H9 (cell line): ENCODE data around the gene PGF. TPM values are rescaled to one million over a fixed set of nuclear protein-coding genes. Genes with fewer than 3 reads are reported as not detected.

Experiments
- DNase-seq: peaks from one replicate; pipeline ENCODE4 v3.0.0-alpha.2; 2017
- H2AFZ ChIP-seq: one replicate; pipeline ENCODE4 v1.6.1; 2013; ENCODE audit warnings: mild to moderate bottlenecking, low read length, control low read depth, moderate library complexity
- H2AK5ac ChIP-seq: 2 replicates; pipeline ENCODE4 v1.6.1; 2013; ENCODE audit warnings: low read length, control low read depth, mixed read lengths; ENCODE audit not compliant: insufficient read length
- H2BK120ac ChIP-seq: one replicate; pipeline ENCODE4 v1.6.1; 2013; ENCODE audit warnings: low read depth, mild to moderate bottlenecking, low read length, control low read depth, inconsistent platforms; ENCODE audit not compliant: poor library complexity, severe bottlenecking
- H2BK12ac ChIP-seq: 2 replicates; pipeline ENCODE4 v1.6.1; 2013; ENCODE audit warnings: low read length, control low read depth, mixed read lengths, low read depth; ENCODE audit not compliant: insufficient read length
- H2BK15ac ChIP-seq: 2 replicates; pipeline ENCODE4 v1.6.1; 2013; ENCODE audit warnings: low read depth, low read length, control low read depth
- H2BK20ac ChIP-seq: one replicate; pipeline ENCODE4 v1.6.1; 2013; ENCODE audit warnings: low read depth, mild to moderate bottlenecking, low read length, control low read depth, inconsistent platforms; ENCODE audit not compliant: poor library complexity, severe bottlenecking
- H2BK5ac ChIP-seq: 2 replicates; pipeline ENCODE4 v1.6.1; 2013; ENCODE audit warnings: low read length, control low read depth, mixed read lengths; ENCODE audit not compliant: insufficient read length
- H3K14ac ChIP-seq: 2 replicates; pipeline ENCODE4 v1.6.1; 2013; ENCODE audit warnings: low read length, control low read depth; ENCODE audit not compliant: insufficient read depth
- H3K18ac ChIP-seq: 2 replicates; pipeline ENCODE4 v1.6.1; 2013; ENCODE audit warnings: low read depth, mild to moderate bottlenecking, mixed read lengths, low read length, control low read depth; ENCODE audit not compliant: insufficient read length
- H3K23ac ChIP-seq: 2 replicates; pipeline ENCODE4 v1.6.1; 2013; ENCODE audit warnings: low read length, control low read depth, mixed read lengths, low read depth; ENCODE audit not compliant: insufficient read length
- H3K23me2 ChIP-seq: 2 replicates; pipeline ENCODE4 v1.6.1; 2013; ENCODE audit warnings: low read depth, mild to moderate bottlenecking, mixed read lengths, low read length, control low read depth; ENCODE audit not compliant: insufficient read length, poor library complexity, severe bottlenecking
- H3K27ac ChIP-seq: 2 replicates; pipeline ENCODE4 v1.5.1; 2013; ENCODE audit warnings: low read length, control low read depth, mixed read lengths, low read depth; ENCODE audit not compliant: insufficient read length
- H3K27me3 ChIP-seq: 2 replicates; pipeline ENCODE4 v1.6.1; 2013; ENCODE audit warnings: low read length, control low read depth, inconsistent platforms; ENCODE audit not compliant: insufficient read depth
- H3K4ac ChIP-seq: 2 replicates; pipeline ENCODE4 v1.6.1; 2013; ENCODE audit warnings: low read depth, mild to moderate bottlenecking, control low read depth, inconsistent platforms, low read length, moderate library complexity
- H3K4me1 ChIP-seq: 2 replicates; pipeline ENCODE4 v1.6.1; 2013; ENCODE audit warnings: low read length, control low read depth, inconsistent platforms; ENCODE audit not compliant: insufficient read depth
- H3K4me2 ChIP-seq: 2 replicates; pipeline ENCODE4 v1.6.1; 2013; ENCODE audit warnings: low read length, control low read depth, mixed read lengths; ENCODE audit not compliant: insufficient read length, insufficient read depth
- H3K56ac ChIP-seq: 2 replicates; pipeline ENCODE4 v1.6.1; 2013; ENCODE audit warnings: low read depth, mild to moderate bottlenecking, mixed read lengths, low read length, control low read depth; ENCODE audit not compliant: insufficient read length
- H3K79me1 ChIP-seq: 2 replicates; pipeline ENCODE4 v1.6.1; 2013; ENCODE audit warnings: low read depth, mild to moderate bottlenecking, moderate library complexity, low read length, control low read depth, inconsistent platforms; ENCODE audit not compliant: insufficient read depth, poor library complexity, severe bottlenecking
- H3K79me2 ChIP-seq: 2 replicates; pipeline ENCODE4 v1.6.1; 2013; ENCODE audit warnings: low read length, control low read depth, inconsistent platforms; ENCODE audit not compliant: insufficient read depth
- H3K9ac ChIP-seq: 2 replicates; pipeline ENCODE4 v1.6.1; 2013; ENCODE audit warnings: low read length, control low read depth, mixed read lengths; ENCODE audit not compliant: insufficient read length; ENCODE audit errors: extremely low read depth
- H3K9me3 ChIP-seq: one replicate; pipeline ENCODE4 v1.6.1; 2013; ENCODE audit warnings: low read depth, low read length, inconsistent platforms; ENCODE audit not compliant: control insufficient read depth
- H3T11ph ChIP-seq: one replicate; pipeline ENCODE4 v1.6.1; 2013; ENCODE audit warnings: mild to moderate bottlenecking, low read length, control low read depth, inconsistent platforms
- H4K20me1 ChIP-seq: one replicate; pipeline ENCODE4 v1.6.1; 2013; ENCODE audit not compliant: control insufficient read depth, insufficient read length, insufficient read depth
- H4K5ac ChIP-seq: 2 replicates; pipeline ENCODE4 v1.6.1; 2013; ENCODE audit warnings: low read depth, mild to moderate bottlenecking, mixed read lengths, low read length, control low read depth; ENCODE audit not compliant: insufficient read length
- H4K8ac ChIP-seq: replicated peaks from 2 replicates; pipeline ENCODE4 v1.6.1; 2013; ENCODE audit warnings: low read length, control low read depth, mixed read lengths, low read depth; ENCODE audit not compliant: insufficient read length
- H4K91ac ChIP-seq: 2 replicates; pipeline ENCODE4 v1.6.1; 2013; ENCODE audit warnings: low read depth, mild to moderate bottlenecking, moderate library complexity, mixed read lengths, low read length, control low read depth; ENCODE audit not compliant: insufficient read length
- H3K27ac Mint-ChIP-seq, 3 experiments: 2 replicates in 2 of 3; 3 replicates in 1 of 3; pipeline ENCODE4 v1.8.0; 2020 to 2021; ENCODE audit warnings: mixed read lengths in 3 of 3, mild to moderate bottlenecking in 1 of 3, moderate library complexity in 1 of 3
- H3K27me3 Mint-ChIP-seq: 2 replicates; pipeline ENCODE4 v1.8.0; 2021; ENCODE audit warnings: low read depth, mild to moderate bottlenecking, moderate library complexity, mixed read lengths
- H3K36me3 Mint-ChIP-seq, 3 experiments: 2 replicates in 2 of 3; 3 replicates in 1 of 3; pipeline ENCODE4 v1.8.0; 2020 to 2021; ENCODE audit warnings: low read depth in 3 of 3, mixed read lengths in 3 of 3; ENCODE audit not compliant: insufficient read depth in 1 of 3
- H3K4me1 Mint-ChIP-seq, 2 experiments: 2 replicates each; pipeline ENCODE4 v1.8.0; 2020; ENCODE audit warnings: mixed read lengths in 2 of 2
- H3K4me3 Mint-ChIP-seq, 2 experiments: 2 replicates in 1 of 2; 3 replicates in 1 of 2; pipeline ENCODE4 v1.8.0; 2020 to 2021; ENCODE audit warnings: mild to moderate bottlenecking in 2 of 2, mixed read lengths in 2 of 2, moderate library complexity in 1 of 2
- H3K9me3 Mint-ChIP-seq, 2 experiments: 2 replicates in 1 of 2; 3 replicates in 1 of 2; pipeline ENCODE4 v1.8.0; 2020; ENCODE audit warnings: mild to moderate bottlenecking in 2 of 2, mixed read lengths in 2 of 2, moderate library complexity in 1 of 2
- WGBS: extraction: QIAGEN DNeasy Blood & Tissue Kit; methylation state at CpG from one replicate; pipeline ENCODE4 v1.1.7; 2013; ENCODE audit warnings: missing lambda C conversion rate, low lambda C conversion rate, mixed read lengths; ENCODE audit not compliant: insufficient read length; ENCODE audit errors: extremely low coverage; 5-methylcytosine and 5-hydroxymethylcytosine counted together
- total RNA-seq: library from RNA; stranded (reverse); gene quantifications from 2 replicates; pipeline ENCODE4 v1.2.1, GENCODE V29; 2021
- TF ChIP-seq, protein P1 (sequence below): fragments of 200-600 bp; sonication (generic); conservative IDR thresholded peaks from 3 replicates; pipeline ENCODE4 v1.8.0; 2021; ENCODE audit warnings: antibody characterized with exemption, mild to moderate bottlenecking

PGF gene
- total RNA-seq, 1 experiment from 2014 or later: 2.3 TPM

DNA sequence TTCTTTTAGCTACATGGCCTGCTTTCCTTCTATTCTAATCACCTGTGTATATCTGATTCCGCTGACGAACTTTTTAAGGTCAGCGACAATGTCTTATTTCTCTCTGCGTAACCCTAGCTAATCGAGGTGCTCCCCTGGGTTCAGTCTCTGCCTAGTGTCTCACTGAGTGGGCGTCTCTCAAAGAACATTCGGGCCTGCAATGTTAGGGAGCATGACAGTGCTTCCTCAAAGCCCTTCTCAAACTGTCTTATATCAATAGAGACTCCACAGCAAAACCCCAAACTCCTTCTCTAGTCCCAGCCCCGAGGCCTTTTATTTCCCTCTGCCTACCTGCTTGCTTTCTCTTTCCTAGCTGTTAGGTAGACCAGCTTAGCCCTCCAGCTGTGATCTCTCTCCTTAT lies 18.7 kb downstream of the PGF start:
- Histone ChIP-seq H3K56ac (no peak overlapping the region), H3K4me1 (no peaks in the 10 kb centered on the region), H4K8ac (no peak overlapping the region), H2BK120ac (no peak overlapping the region), H3K23ac (no peak overlapping the region), H2BK12ac (no peak overlapping the region), H2AK5ac (no peak overlapping the region), H3K27me3 (no peaks in the 10 kb centered on the region), H4K91ac (no peak overlapping the region), H3K9ac (no peak overlapping the region), H3K18ac (no peak overlapping the region), H3T11ph (no peak overlapping the region), H3K27ac (no peak overlapping the region), H3K79me2 (no peaks in the 10 kb centered on the region), H4K5ac (no peak overlapping the region), H2BK5ac (no peak overlapping the region), H3K23me2 (peaks cover 2% of the 10 kb centered on the region), H2BK15ac (no peak overlapping the region), H2BK20ac (no peak overlapping the region), H3K9me3 (no peaks in the 10 kb centered on the region), H3K79me1 (no peaks in the 10 kb centered on the region), H3K4me2 (no peak overlapping the region), H3K14ac (no peak overlapping the region), H4K20me1 (no peaks in the 10 kb centered on the region), H2AFZ (no peak overlapping the region), H3K4ac (no peak overlapping the region)
- no CpG with 5 or more reads among the region's 8 CpGs for WGBS
- TF ChIP-seq, protein P1, sequence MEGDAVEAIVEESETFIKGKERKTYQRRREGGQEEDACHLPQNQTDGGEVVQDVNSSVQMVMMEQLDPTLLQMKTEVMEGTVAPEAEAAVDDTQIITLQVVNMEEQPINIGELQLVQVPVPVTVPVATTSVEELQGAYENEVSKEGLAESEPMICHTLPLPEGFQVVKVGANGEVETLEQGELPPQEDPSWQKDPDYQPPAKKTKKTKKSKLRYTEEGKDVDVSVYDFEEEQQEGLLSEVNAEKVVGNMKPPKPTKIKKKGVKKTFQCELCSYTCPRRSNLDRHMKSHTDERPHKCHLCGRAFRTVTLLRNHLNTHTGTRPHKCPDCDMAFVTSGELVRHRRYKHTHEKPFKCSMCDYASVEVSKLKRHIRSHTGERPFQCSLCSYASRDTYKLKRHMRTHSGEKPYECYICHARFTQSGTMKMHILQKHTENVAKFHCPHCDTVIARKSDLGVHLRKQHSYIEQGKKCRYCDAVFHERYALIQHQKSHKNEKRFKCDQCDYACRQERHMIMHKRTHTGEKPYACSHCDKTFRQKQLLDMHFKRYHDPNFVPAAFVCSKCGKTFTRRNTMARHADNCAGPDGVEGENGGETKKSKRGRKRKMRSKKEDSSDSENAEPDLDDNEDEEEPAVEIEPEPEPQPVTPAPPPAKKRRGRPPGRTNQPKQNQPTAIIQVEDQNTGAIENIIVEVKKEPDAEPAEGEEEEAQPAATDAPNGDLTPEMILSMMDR: no peak
- Mint-ChIP-seq H3K27ac (no peak overlapping the region), H3K9me3 (no peaks in the 10 kb centered on the region), H3K36me3 (no peaks in the 10 kb centered on the region), H3K4me3 (no peak overlapping the region), H3K27me3 (peaks cover 2% of the 10 kb centered on the region; the same call in 1 of the 2 replicates), H3K4me1 (0 out of 4 replicates have a peak, but pooled peaks cover 2 to 5% of the 10 kb centered on the region in 2 experiments)
- DNase-seq: no peak
